ENCODE results near the gene PLA2G2C.

- TF ChIP-seq TAF1 (IDR thresholded peaks at IDR 0.05; ENCODE audit: borderline replicate concordance, low read depth, low read length) (no peak), POLR2A (IDR thresholded peaks at IDR 0.05; ENCODE audit: low read depth, low read length) (no peak), POLR2AphosphoS5 (IDR thresholded peaks at IDR 0.05; ENCODE audit: low read depth, low read length) (no peak)
Measured at GRCh38 chr1:20185834-20186782, at the start of gene PLA2G2C, which contains the start of gene UBXN10.
